SU-DHL-6 (cell line): ENCODE measurements around the gene UBL3.

Experiments used
- EZH2phosphoT487 ChIP-seq: fragments of 200-600 bp; sonication (generic), shearing (Covaris generic); conservative IDR thresholded peaks from 2 replicates; pipeline ENCODE4 v1.6.1; 2018; ENCODE audit warnings: mild to moderate bottlenecking, antibody characterized with exemption, low read length, moderate library complexity, mixed read lengths
- TF ChIP-seq, protein P1 (sequence below): fragments of 200-600 bp; sonication (generic); IDR thresholded peaks from one replicate; pipeline ENCODE4 v1.5.1; 2017; ENCODE audit warnings: antibody characterized with exemption, mild to moderate bottlenecking, low read length, moderate library complexity; ENCODE audit not compliant: insufficient read depth, poor library complexity, severe bottlenecking

DNA sequence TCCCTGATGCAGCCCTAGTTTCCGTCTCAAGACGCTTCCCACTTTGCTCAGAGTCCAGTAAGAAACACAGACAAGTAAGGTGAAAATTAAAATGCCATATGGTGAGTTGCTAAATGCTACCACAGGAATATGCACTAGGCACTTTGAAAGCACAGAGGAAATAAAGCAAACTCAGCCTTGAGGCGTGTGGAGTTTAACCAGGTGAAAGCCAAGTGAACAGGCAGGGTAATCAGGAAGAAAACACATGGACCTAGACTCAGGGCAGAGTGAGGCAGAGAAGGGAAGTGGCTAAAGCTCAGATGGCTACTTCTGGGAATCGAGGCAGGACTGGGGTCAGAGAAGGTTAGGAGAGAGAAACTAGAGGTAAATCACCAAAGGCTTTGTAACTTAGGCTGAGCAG is 5.4 kb upstream of the UBL3 start:
- TF ChIP-seq, protein P1, sequence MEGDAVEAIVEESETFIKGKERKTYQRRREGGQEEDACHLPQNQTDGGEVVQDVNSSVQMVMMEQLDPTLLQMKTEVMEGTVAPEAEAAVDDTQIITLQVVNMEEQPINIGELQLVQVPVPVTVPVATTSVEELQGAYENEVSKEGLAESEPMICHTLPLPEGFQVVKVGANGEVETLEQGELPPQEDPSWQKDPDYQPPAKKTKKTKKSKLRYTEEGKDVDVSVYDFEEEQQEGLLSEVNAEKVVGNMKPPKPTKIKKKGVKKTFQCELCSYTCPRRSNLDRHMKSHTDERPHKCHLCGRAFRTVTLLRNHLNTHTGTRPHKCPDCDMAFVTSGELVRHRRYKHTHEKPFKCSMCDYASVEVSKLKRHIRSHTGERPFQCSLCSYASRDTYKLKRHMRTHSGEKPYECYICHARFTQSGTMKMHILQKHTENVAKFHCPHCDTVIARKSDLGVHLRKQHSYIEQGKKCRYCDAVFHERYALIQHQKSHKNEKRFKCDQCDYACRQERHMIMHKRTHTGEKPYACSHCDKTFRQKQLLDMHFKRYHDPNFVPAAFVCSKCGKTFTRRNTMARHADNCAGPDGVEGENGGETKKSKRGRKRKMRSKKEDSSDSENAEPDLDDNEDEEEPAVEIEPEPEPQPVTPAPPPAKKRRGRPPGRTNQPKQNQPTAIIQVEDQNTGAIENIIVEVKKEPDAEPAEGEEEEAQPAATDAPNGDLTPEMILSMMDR = no peak
- no peak for TF ChIP-seq EZH2phosphoT487
